HepG2 (cell line): Measurements from ENCODE around the gene ZDHHC24. TPM values are rescaled to one million over a fixed set of nuclear protein-coding genes. Genes with fewer than 3 reads are reported as not detected.

Source experiments
- BCL3 ChIP-seq: sonication (generic); formaldehyde crosslinking; IDR thresholded peaks from 2 replicates; pipeline ENCODE4 v1.5.1; 2020; ENCODE audit warnings: mild to moderate bottlenecking, missing genetic modification reagents, moderate library complexity
- CTCF ChIP-seq: sonication (generic); formaldehyde crosslinking; IDR thresholded peaks from 2 replicates; pipeline ENCODE4 v1.5.0; 2020; ENCODE audit warnings: mild to moderate bottlenecking, missing genetic modification reagents, moderate library complexity
- HCFC1 ChIP-seq: fragments of 150-350 bp; IDR thresholded peaks from 2 replicates; pipeline ENCODE4 v1.6.1; 2014; ENCODE audit warnings: low read depth, low read length
- HMGXB3 ChIP-seq: sonication (generic); formaldehyde crosslinking; IDR thresholded peaks from 2 replicates; pipeline ENCODE4 v1.4.0; 2020; ENCODE audit warnings: missing genetic modification reagents, borderline replicate concordance
- KDM4B ChIP-seq: sonication (generic); formaldehyde crosslinking; IDR thresholded peaks from 2 replicates; pipeline ENCODE4 v1.4.0; 2020; ENCODE audit warnings: missing genetic modification reagents
- MXD4 ChIP-seq: IDR thresholded peaks from 2 replicates; pipeline ENCODE4 v1.6.1; 2016; ENCODE audit warnings: mild to moderate bottlenecking, missing biosample characterization, missing genetic modification reagents
- RAD21 ChIP-seq: fragments of 450-650 bp; formaldehyde crosslinking; IDR thresholded peaks from 2 replicates; pipeline ENCODE4 v1.5.0; 2020; ENCODE audit warnings: mild to moderate bottlenecking
- RFX5 ChIP-seq: IDR thresholded peaks from 2 replicates; pipeline ENCODE4 v1.6.1; 2011; ENCODE audit warnings: low read depth, low read length, improper control_type of control experiment
- RNF219 ChIP-seq: sonication (generic); formaldehyde crosslinking; IDR thresholded peaks from 2 replicates; pipeline ENCODE4 v1.5.0; 2020; ENCODE audit warnings: mild to moderate bottlenecking, missing genetic modification reagents
- ZEB1 ChIP-seq: IDR thresholded peaks from 2 replicates; pipeline ENCODE4 v1.6.1; 2012; ENCODE audit warnings: mild to moderate bottlenecking, low read depth, inconsistent platforms; ENCODE audit not compliant: insufficient replicate concordance
- ZNF18 ChIP-seq: sonication (generic); formaldehyde crosslinking; IDR thresholded peaks from 2 replicates; pipeline ENCODE4 v1.8.0; 2022; ENCODE audit warnings: mild to moderate bottlenecking, missing genetic modification reagents; ENCODE audit not compliant: insufficient replicate concordance
- ZNF33A ChIP-seq: sonication (generic); formaldehyde crosslinking; IDR thresholded peaks from 2 replicates; pipeline ENCODE4 v1.5.1; 2020; ENCODE audit warnings: missing genetic modification reagents, mild to moderate bottlenecking, moderate library complexity, borderline replicate concordance
- ZNF761 ChIP-seq: sonication (generic); formaldehyde crosslinking; conservative IDR thresholded peaks from 2 replicates; pipeline ENCODE4 v1.4.0; 2020; ENCODE audit warnings: mild to moderate bottlenecking, missing genetic modification reagents
- polyA plus RNA-seq, 8 experiments: library from polyadenylated mRNA; depleted of rRNA in 3 of 8; stranded (reverse) in 7 of 8; unstranded in 1 of 8; fragments of >200 nt; fragmentation: Illumina TruSeq in 4 of 8; extraction: Trizol in 4 of 8; gene quantifications; 2 replicates each; pipeline versions ENCODE4 v1.2.1 to v1.2.3, GENCODE V29; 2011 to 2016; ENCODE audit warnings: low read depth in 4 of 8, missing spikeins in 1 of 8, mixed read lengths in 1 of 8; ENCODE audit not compliant: insufficient read depth in 1 of 8
- total RNA-seq, 5 experiments: library from RNA; depleted of rRNA; stranded (reverse); fragments of >200 nt; fragmentation: Illumina TruSeq; extraction: Trizol; gene quantifications; 2 replicates each; pipeline ENCODE4 v1.2.3, GENCODE V29; 2016; ENCODE audit warnings: low read depth in 1 of 5

Gene ZDHHC24
- total and polyA plus RNA-seq, 2 of the 13 experiments (the other 11 are each of a cell fraction or from before 2014, with no cell fraction given): 4.3 TPM

- TF ChIP-seq CTCF (CRISPR knock-in tag): peak; percentile 83
- peak; percentile 73 for TF ChIP-seq ZEB1
- TF ChIP-seq RNF219 (CRISPR knock-in tag): no peak
- no peak for TF ChIP-seq HMGXB3 (CRISPR knock-in tag)
- TF ChIP-seq MXD4 (CRISPR knock-in tag): no peak
- TF ChIP-seq HCFC1: no peak
- peak; percentile 74 for TF ChIP-seq RAD21
- TF ChIP-seq ZNF33A (CRISPR knock-in tag): no peak
- TF ChIP-seq KDM4B (CRISPR knock-in tag): no peak
- no peak for TF ChIP-seq ZNF761 (CRISPR knock-in tag)
- TF ChIP-seq BCL3 (CRISPR knock-in tag): no peak
- no peak for TF ChIP-seq ZNF18 (CRISPR knock-in tag)
- TF ChIP-seq RFX5: no peak
Measured at GRCh38 chr11:66478729-66479393, 67.0 kb downstream of the ZDHHC24 start (continued).
